Ascending aorta (tissue), 2 donors: Measurements from ENCODE around the gene MKRN1. TPM values are rescaled to one million over a fixed set of nuclear protein-coding genes. Genes with fewer than 3 reads are reported as not detected.
"Not testable (repeated sequence)": the region's sequence is repeated elsewhere in the genome, so short reads cannot be mapped to it uniquely, and the experiment has no call there.

Experiments
- DNase-seq, 2 donors: peaks; one replicate each; pipeline ENCODE4 v3.0.0-alpha.2; 2019; ENCODE audit warnings: low spot score in 2 of 2
- H3K27ac ChIP-seq, 2 donors: fragments of 200-600 bp; sonication (generic); one replicate each; pipeline ENCODE4 v1.5.1; 2016 to 2017; ENCODE audit warnings: mild to moderate bottlenecking in 1 of 2
- H3K27me3 ChIP-seq: fragments of 200-600 bp; sonication (generic); one replicate; pipeline ENCODE4 v1.5.1; 2017
- H3K36me3 ChIP-seq, 2 donors: fragments of 200-600 bp; sonication (generic); one replicate each; pipeline ENCODE4 v1.5.1; 2016
- H3K4me1 ChIP-seq, 2 donors: fragments of 200-600 bp; sonication (generic); one replicate each; pipeline ENCODE4 v1.5.1; 2016 to 2017; ENCODE audit warnings: mild to moderate bottlenecking in 1 of 2
- H3K4me3 ChIP-seq, 2 donors: fragments of 200-600 bp; sonication (generic); one replicate each; pipeline ENCODE4 v1.5.1; 2016 to 2017; ENCODE audit warnings: mild to moderate bottlenecking in 1 of 2
- H3K9me3 ChIP-seq, 2 donors: fragments of 200-600 bp; sonication (generic); one replicate each; pipeline ENCODE4 v1.5.1; 2016
- CTCF ChIP-seq, 3 experiments: fragments of 200-600 bp in 2 of 3; fragments of 450-650 bp in 1 of 3; sonication (generic) in 2 of 3; IDR thresholded peaks; one replicate each; pipeline ENCODE4 v1.5.1; 2016 to 2019; ENCODE audit warnings: antibody characterized with exemption in 3 of 3, mild to moderate bottlenecking in 1 of 3, moderate library complexity in 1 of 3
- intact Hi-C: fragments of 100-400 bp; cut with DNase I; formaldehyde crosslinking; loops from one replicate; pipeline ENCODE4 v1.15.1; 2023
- total RNA-seq: library from RNA; depleted of rRNA; stranded (reverse); fragments of >200 nt; gene quantifications from one replicate; pipeline ENCODE4 v1.1.0, GENCODE V29; 2016

Gene MKRN1
- total RNA-seq, 1 donor from 2014 or later: 20.6 TPM

- DNase-seq: no peak
Measured at GRCh38 chr7:140458201-140458600, 21.1 kb downstream of the MKRN1 start.

GRCh38 chr7:140456551-140457051, 22.7 kb downstream of the MKRN1 start:
- Histone ChIP-seq H3K9me3 (no peaks in the 10 kb centered on the region), H3K27me3 (no peaks in the 10 kb centered on the region), H3K4me3 (no peak overlapping the region), H3K36me3 (peaks cover 50 to 85% of the 10 kb centered on the region in 2 donors), H3K4me1 (no peaks in the 10 kb centered on the region), H3K27ac (no peak overlapping the region)
- no peak for TF ChIP-seq CTCF (IDR thresholded peaks at IDR 0.05)
- intact Hi-C loops: no loop called here
- DNase-seq: no peak

More at GRCh38 chr7:140458201-140458600, 21.1 kb downstream of the MKRN1 start:
- intact Hi-C loops: no loop called here
- H3K9me3 ChIP-seq: no peaks in the 10 kb centered on the region
- H3K4me3 ChIP-seq: no peak overlapping the region
- TF ChIP-seq CTCF (IDR thresholded peaks at IDR 0.05): no peak
- H3K4me1 ChIP-seq: no peaks in the 10 kb centered on the region
- H3K36me3 ChIP-seq: peaks cover 40 to 91% of the 10 kb centered on the region in 2 donors
- no peaks in the 10 kb centered on the region for H3K27me3 ChIP-seq
- no peak overlapping the region for H3K27ac ChIP-seq

- no peak for TF ChIP-seq CTCF (IDR thresholded peaks at IDR 0.05)
- Histone ChIP-seq H3K27ac (no peak overlapping the region), H3K36me3 (peaks cover 50 to 77% of the 10 kb centered on the region in 2 donors), H3K4me1 (no peaks in the 10 kb centered on the region), H3K27me3 (no peaks in the 10 kb centered on the region), H3K9me3 (no peaks in the 10 kb centered on the region), H3K4me3 (no peak overlapping the region)
- no peak for DNase-seq
- intact Hi-C loops: no loop called here
Measured at GRCh38 chr7:140455743-140456142, 23.6 kb downstream of the MKRN1 start.

- H3K4me1 ChIP-seq: no peaks in the 10 kb centered on the region
- no peak for TF ChIP-seq CTCF (IDR thresholded peaks at IDR 0.05)
- H3K9me3 ChIP-seq: no peaks in the 10 kb centered on the region
- H3K27ac ChIP-seq: no peak overlapping the region
- no peak overlapping the region for H3K4me3 ChIP-seq
- intact Hi-C loops: no loop called here
- DNase-seq: no peak
- H3K27me3 ChIP-seq: no peaks in the 10 kb centered on the region
- peaks cover 50 to 69% of the 10 kb centered on the region in 2 donors for H3K36me3 ChIP-seq
Measured at GRCh38 chr7:140454657-140455015, 24.7 kb downstream of the MKRN1 start.

GRCh38 chr7:140453785-140454656, 25.3 kb downstream of the MKRN1 start:
- not testable (repeated sequence) for DNase-seq
- H3K36me3 ChIP-seq: peaks cover 48 to 62% of the 10 kb centered on the region in 2 donors

GRCh38 chr7:140453273-140453672, 26.0 kb downstream of the MKRN1 start:
- Histone ChIP-seq H3K27ac (no peak overlapping the region), H3K4me3 (no peak overlapping the region), H3K4me1 (no peaks in the 10 kb centered on the region), H3K27me3 (no peaks in the 10 kb centered on the region), H3K9me3 (no peaks in the 10 kb centered on the region), H3K36me3 (peaks cover 42 to 55% of the 10 kb centered on the region in 2 donors)
- TF ChIP-seq CTCF (IDR thresholded peaks at IDR 0.05): no peak
- intact Hi-C loops: no loop called here
- no peak for DNase-seq

More at GRCh38 chr7:140453785-140454656, 25.3 kb downstream of the MKRN1 start:
- H3K9me3 ChIP-seq, H3K4me1 ChIP-seq, intact Hi-C loops, H3K27me3 ChIP-seq, H3K27ac ChIP-seq, H3K4me3 ChIP-seq: not testable (repeated sequence)
